Measurements from ENCODE around the gene EHD4. TPM values are rescaled to one million over a fixed set of nuclear protein-coding genes. Genes with fewer than 3 reads are reported as not detected.

The EHD4 gene
- total and polyA plus RNA-seq, 2 donors (not counting 3 experiments of a cell fraction or from before 2014, with no cell fraction given): 96.7 to 128 TPM

DNA sequence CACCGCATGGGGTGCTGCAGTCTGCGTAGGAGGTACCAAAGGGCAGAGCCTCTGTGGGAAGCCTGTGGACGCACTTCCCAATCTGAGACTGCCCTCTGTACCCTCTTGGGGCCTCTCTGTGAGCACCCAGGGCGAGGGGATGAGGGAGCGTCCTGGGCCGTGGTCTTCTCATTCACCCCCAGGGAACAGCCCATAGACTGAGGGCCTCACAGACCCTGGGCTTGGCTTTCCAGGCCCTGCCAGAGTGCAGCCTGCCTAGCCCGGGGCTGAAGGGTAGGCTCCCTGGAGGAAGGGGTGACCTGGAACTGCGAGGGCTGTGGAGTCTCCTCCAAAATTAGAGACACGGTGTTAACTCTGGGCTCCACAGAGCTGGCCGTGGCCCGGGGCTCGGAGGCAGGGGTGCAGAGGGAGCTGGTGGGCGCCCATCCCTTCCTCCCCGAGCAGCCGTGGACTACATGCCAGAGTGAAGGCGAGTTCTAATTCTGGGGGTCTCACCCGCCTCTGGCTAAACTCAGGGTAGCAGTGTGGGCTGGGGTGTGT lies 78.0 kb downstream of the EHD4 start:
- no peaks in the 10 kb centered on the region for H3K9me1 ChIP-seq (replicated peaks; ENCODE audit: control insufficient read depth, extremely low read depth, insufficient read depth, low read length)
- no peaks in the 10 kb centered on the region for H3K9me3 ChIP-seq (replicated peaks; ENCODE audit: control insufficient read depth, insufficient read depth, low read length)
- no peak overlapping the region for H2AFZ ChIP-seq (ENCODE audit: low read depth, low read length)
- peaks cover 16% of the 10 kb centered on the region for H3K4me1 ChIP-seq (ENCODE audit: control insufficient read depth, extremely low read depth, insufficient read depth, low read length)
- ChIA-PET POLR2A (no interaction called here), CTCF (interaction anchor here (1.1 to 2.0 kb wide), 4 partner anchors 10 to 291 kb away, joined by 3 to 27 read pairs (median 4); partner anchors contain the start of gene MAPKBP1)
- no peak overlapping the region for H3K4me2 ChIP-seq (ENCODE audit: insufficient read depth, low read length)
- H3K4me3 ChIP-seq (replicated peaks in 1 of 3; ENCODE audit: insufficient read depth in 1 of 3, low read depth in 1 of 3, low read length in 3 of 3): no peak overlapping the region
- peak overlapping the region; percentile 73 for H3K27ac ChIP-seq (ENCODE audit: insufficient read depth, low read depth, low read length)
- no peaks in the 10 kb centered on the region for H3K79me2 ChIP-seq (ENCODE audit: control insufficient read depth, insufficient read depth, low read length)
- intact Hi-C loops (cut with micrococcal nuclease) (loop anchor here (2.0 to 5.0 kb wide), 2 partner anchors 67 to 120 kb away; partner anchors contain the start of genes JMJD7 and MAPKBP1), dilution Hi-C loops (cut with MboI; ENCODE audit: extremely low pct_ligation_motif_present, low sequenced_read_pairs) (no loop called here)
- TF ChIP-seq POLR2A (IDR thresholded peaks at IDR 0.05; ENCODE audit: low read depth, low read length) (no peak), FOS (IDR thresholded peaks at IDR 0.05; ENCODE audit: borderline replicate concordance, insufficient read depth, low read length) (no peak), JUN (IDR thresholded peaks at IDR 0.05; ENCODE audit: borderline replicate concordance, insufficient read depth, insufficient read length, low read depth) (no peak), POLR2AphosphoS5 (IDR thresholded peaks at IDR 0.05; ENCODE audit: insufficient read depth, low read depth, low read length) (no peak), EZH2 (IDR thresholded peaks at IDR 0.05; ENCODE audit: borderline replicate concordance, low read depth, low read length, severe bottlenecking) (no peak), GATA2 (IDR thresholded peaks at IDR 0.05; ENCODE audit: insufficient read depth, insufficient read length, low read depth, low read length) (no peak), MYC (IDR thresholded peaks at IDR 0.05; ENCODE audit: low read depth, low read length) (no peak)
- TF ChIP-seq, protein P1, sequence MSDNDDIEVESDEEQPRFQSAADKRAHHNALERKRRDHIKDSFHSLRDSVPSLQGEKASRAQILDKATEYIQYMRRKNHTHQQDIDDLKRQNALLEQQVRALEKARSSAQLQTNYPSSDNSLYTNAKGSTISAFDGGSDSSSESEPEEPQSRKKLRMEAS (IDR thresholded peaks at IDR 0.05; ENCODE audit: insufficient read depth, insufficient read length): no peak
- TF ChIP-seq, protein P2, sequence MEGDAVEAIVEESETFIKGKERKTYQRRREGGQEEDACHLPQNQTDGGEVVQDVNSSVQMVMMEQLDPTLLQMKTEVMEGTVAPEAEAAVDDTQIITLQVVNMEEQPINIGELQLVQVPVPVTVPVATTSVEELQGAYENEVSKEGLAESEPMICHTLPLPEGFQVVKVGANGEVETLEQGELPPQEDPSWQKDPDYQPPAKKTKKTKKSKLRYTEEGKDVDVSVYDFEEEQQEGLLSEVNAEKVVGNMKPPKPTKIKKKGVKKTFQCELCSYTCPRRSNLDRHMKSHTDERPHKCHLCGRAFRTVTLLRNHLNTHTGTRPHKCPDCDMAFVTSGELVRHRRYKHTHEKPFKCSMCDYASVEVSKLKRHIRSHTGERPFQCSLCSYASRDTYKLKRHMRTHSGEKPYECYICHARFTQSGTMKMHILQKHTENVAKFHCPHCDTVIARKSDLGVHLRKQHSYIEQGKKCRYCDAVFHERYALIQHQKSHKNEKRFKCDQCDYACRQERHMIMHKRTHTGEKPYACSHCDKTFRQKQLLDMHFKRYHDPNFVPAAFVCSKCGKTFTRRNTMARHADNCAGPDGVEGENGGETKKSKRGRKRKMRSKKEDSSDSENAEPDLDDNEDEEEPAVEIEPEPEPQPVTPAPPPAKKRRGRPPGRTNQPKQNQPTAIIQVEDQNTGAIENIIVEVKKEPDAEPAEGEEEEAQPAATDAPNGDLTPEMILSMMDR (IDR thresholded peaks at IDR 0.05; ENCODE audit: extremely low read depth in 1 of 2, insufficient read depth in 1 of 2, low read depth in 1 of 2, low read length in 2 of 2): no peak
- DNase-seq (ENCODE audit: low read depth, low spot score): no peak
- H3K36me3 ChIP-seq (ENCODE audit: control insufficient read depth in 2 of 2, extremely low read depth in 1 of 2, insufficient read depth in 2 of 2, low read length in 2 of 2): peaks cover 0 to 15% of the 10 kb centered on the region in 2 experiments
- peak overlapping the region; percentile 24 for H3K9ac ChIP-seq (replicated peaks; ENCODE audit: extremely low read depth, insufficient read depth, low read length)
- H3K27me3 ChIP-seq (ENCODE audit: control insufficient read depth in 2 of 2, insufficient read depth in 2 of 2, low read length in 2 of 2): no peaks in the 10 kb centered on the region
- H4K20me1 ChIP-seq (replicated peaks; ENCODE audit: control insufficient read depth, extremely low read depth, insufficient read depth, low read length): no peaks in the 10 kb centered on the region
- FAIRE-seq: no peak
- BruUV-seq (replicated peaks): no TSS peak
